ENCODE data around the gene SERTAD3. TPM values are rescaled to one million over a fixed set of nuclear protein-coding genes. Genes with fewer than 3 reads are reported as not detected.

The SERTAD3 gene
- total RNA-seq, 1 experiment from 2014 or later, result 30.9 TPM

GRCh38 chr19:40400559-40400958 is 43.6 kb downstream of the SERTAD3 start:
- Histone ChIP-seq H3K79me2 (ENCODE audit: insufficient read depth, low read length) (no peaks in the 10 kb centered on the region), H3K4ac (ENCODE audit: low read depth, low read length) (no peak overlapping the region), H4K8ac (replicated peaks; ENCODE audit: insufficient read length, low read depth, low read length) (no peak overlapping the region), H4K5ac (ENCODE audit: insufficient read length, low read depth, low read length) (no peak overlapping the region), H3K9ac (ENCODE audit: extremely low read depth, insufficient read length, low read length) (no peak overlapping the region), H3K18ac (ENCODE audit: insufficient read length, low read depth, low read length) (no peak overlapping the region), H3K27me3 (ENCODE audit: insufficient read depth, low read length) (no peaks in the 10 kb centered on the region; the same call in 1 of the 2 replicates), H3K14ac (ENCODE audit: insufficient read depth, low read length) (no peak overlapping the region), H2BK20ac (ENCODE audit: low read depth, low read length, poor library complexity, severe bottlenecking) (no peak overlapping the region), H3K9me3 (ENCODE audit: control insufficient read depth, low read depth, low read length) (no peaks in the 10 kb centered on the region), H2BK12ac (ENCODE audit: insufficient read length, low read depth, low read length) (no peak overlapping the region), H3K23me2 (ENCODE audit: insufficient read length, low read depth, low read length, poor library complexity, severe bottlenecking) (peaks cover 13% of the 10 kb centered on the region), H3K4me1 (ENCODE audit: insufficient read depth, low read length) (no peaks in the 10 kb centered on the region; the same call in 1 of the 2 replicates), H4K91ac (ENCODE audit: insufficient read length, low read depth, low read length) (no peak overlapping the region), H3T11ph (ENCODE audit: low read length) (no peak overlapping the region), H2AK5ac (ENCODE audit: insufficient read length, low read length) (no peak overlapping the region), H3K27ac (ENCODE audit: insufficient read length, low read depth, low read length) (no peak overlapping the region), H2BK5ac (ENCODE audit: insufficient read length, low read length) (no peak overlapping the region), H3K79me1 (ENCODE audit: insufficient read depth, low read depth, low read length, poor library complexity, severe bottlenecking) (no peaks in the 10 kb centered on the region), H2AFZ (ENCODE audit: low read length) (no peak overlapping the region), H3K4me2 (ENCODE audit: insufficient read depth, insufficient read length, low read length) (no peak overlapping the region), H2BK120ac (ENCODE audit: low read depth, low read length, poor library complexity, severe bottlenecking) (no peak overlapping the region), H3K23ac (ENCODE audit: insufficient read length, low read depth, low read length) (no peak overlapping the region), H2BK15ac (ENCODE audit: low read depth, low read length) (no peak overlapping the region), H3K56ac (ENCODE audit: insufficient read length, low read depth, low read length) (no peak overlapping the region), H4K20me1 (ENCODE audit: control insufficient read depth, insufficient read depth, insufficient read length) (no peaks in the 10 kb centered on the region)
- WGBS (ENCODE audit: extremely low coverage, insufficient read length, low lambda C conversion rate), result no CpG with 5 or more reads among the region's 3 CpGs
- TF ChIP-seq CTCF (conservative IDR thresholded peaks at IDR 0.05), result no peak
- H3K36me3 Mint-ChIP-seq (ENCODE audit: insufficient read depth in 1 of 3, low read depth in 3 of 3), result no peaks in the 10 kb centered on the region; a peak in 1 of 7 replicates
- H3K9me3 Mint-ChIP-seq, result no peaks in the 10 kb centered on the region; a peak in 1 of 5 replicates
- H3K4me3 Mint-ChIP-seq, result no peak overlapping the region
- no peak overlapping the region; a peak in 1 of 7 replicates for H3K27ac Mint-ChIP-seq
- peaks cover 18 to 30% of the 10 kb centered on the region in 2 experiments for H3K4me1 Mint-ChIP-seq
- DNase-seq, result no peak
- H3K27me3 Mint-ChIP-seq (ENCODE audit: low read depth), result peaks cover 19% of the 10 kb centered on the region
